ENCODE data around the gene CD109. TPM values are rescaled to one million over a fixed set of nuclear protein-coding genes. Genes with fewer than 3 reads are reported as not detected.

Gene CD109
- total RNA-seq, 1 experiment from 2014 or later, result 19.1 TPM

GRCh38 chr6:73790574-73790973, 94.6 kb downstream of the CD109 start:
- BruUV-seq (replicated peaks), result no TSS peak
- H3K9me3 ChIP-seq (ENCODE audit: low read length), result no peaks in the 10 kb centered on the region
- H3K9me2 ChIP-seq (replicated peaks; ENCODE audit: low read length), result no peaks in the 10 kb centered on the region
- peaks cover 13% of the 10 kb centered on the region for H3K4me1 ChIP-seq (ENCODE audit: insufficient read depth, low read length)
- no peak overlapping the region for H3K9ac ChIP-seq (ENCODE audit: low read length)
- no peak for DNase-seq
- H3K4me3 ChIP-seq (ENCODE audit: low read length), result no peak overlapping the region
- no peak overlapping the region for H3K27ac ChIP-seq (ENCODE audit: low read length)
- H3K27me3 ChIP-seq (ENCODE audit: low read length), result no peaks in the 10 kb centered on the region
- TF ChIP-seq CTCF (conservative IDR thresholded peaks at IDR 0.05; ENCODE audit: low read depth, low read length), result no peak
- no peak for TF ChIP-seq EZH2phosphoT487 (IDR thresholded peaks at IDR 0.05; ENCODE audit: borderline replicate concordance, low read length)
- no peak for TF ChIP-seq EZH2 (IDR thresholded peaks at IDR 0.05; ENCODE audit: low read length, unreplicated experiment)
- no peaks in the 10 kb centered on the region; the same call in 1 of the 2 replicates for H3K36me3 ChIP-seq (ENCODE audit: low read depth, low read length)
- intact Hi-C loops (cut with micrococcal nuclease), result no loop called here
- ChIA-PET POLR2A (ENCODE audit: unreplicated experiment) (no interaction called here), CTCF (no interaction called here)
- H4K20me1 ChIP-seq (ENCODE audit: low read length), result no peaks in the 10 kb centered on the region
- H3F3A ChIP-seq (ENCODE audit: low read length, unreplicated experiment), result no peaks in the 10 kb centered on the region
- ATAC-seq, result no peak
- no peak overlapping the region for H3K4me2 ChIP-seq (ENCODE audit: low read length)
- H3K79me2 ChIP-seq (ENCODE audit: low read length), result no peaks in the 10 kb centered on the region
- no peak overlapping the region for H2AFZ ChIP-seq (ENCODE audit: low read length)

GRCh38 chr6:73791336-73791735, 95.3 kb downstream of the CD109 start:
- H3F3A ChIP-seq (ENCODE audit: low read length, unreplicated experiment), result no peaks in the 10 kb centered on the region
- H3K4me2 ChIP-seq (ENCODE audit: low read length), result no peak overlapping the region
- TF ChIP-seq EZH2phosphoT487 (IDR thresholded peaks at IDR 0.05; ENCODE audit: borderline replicate concordance, low read length) (no peak), EZH2 (IDR thresholded peaks at IDR 0.05; ENCODE audit: low read length, unreplicated experiment) (no peak), CTCF (conservative IDR thresholded peaks at IDR 0.05; ENCODE audit: low read depth, low read length) (no peak)
- ChIA-PET POLR2A (ENCODE audit: unreplicated experiment) (no interaction called here), CTCF (no interaction called here)
- H3K9me3 ChIP-seq (ENCODE audit: low read length), result no peaks in the 10 kb centered on the region
- H3K27me3 ChIP-seq (ENCODE audit: low read length), result no peaks in the 10 kb centered on the region
- no peak overlapping the region for H3K9ac ChIP-seq (ENCODE audit: low read length)
- no peaks in the 10 kb centered on the region for H3K9me2 ChIP-seq (replicated peaks; ENCODE audit: low read length)
- H3K4me1 ChIP-seq (ENCODE audit: insufficient read depth, low read length), result peaks cover 13% of the 10 kb centered on the region
- no peak overlapping the region for H3K27ac ChIP-seq (ENCODE audit: low read length)
- no peak for ATAC-seq
- no peaks in the 10 kb centered on the region for H4K20me1 ChIP-seq (ENCODE audit: low read length)
- no peaks in the 10 kb centered on the region; the same call in 1 of the 2 replicates for H3K36me3 ChIP-seq (ENCODE audit: low read depth, low read length)
- H3K4me3 ChIP-seq (ENCODE audit: low read length), result no peak overlapping the region
- no peaks in the 10 kb centered on the region for H3K79me2 ChIP-seq (ENCODE audit: low read length)
- H2AFZ ChIP-seq (ENCODE audit: low read length), result no peak overlapping the region
- no peak for DNase-seq
- BruUV-seq (replicated peaks), result no TSS peak
- intact Hi-C loops (cut with micrococcal nuclease), result no loop called here

- H3K27me3 ChIP-seq (ENCODE audit: low read length), result no peaks in the 10 kb centered on the region
- no peak overlapping the region for H3K4me3 ChIP-seq (ENCODE audit: low read length)
- H3K9me3 ChIP-seq (ENCODE audit: low read length), result no peaks in the 10 kb centered on the region
- no peaks in the 10 kb centered on the region for H3K79me2 ChIP-seq (ENCODE audit: low read length)
- no peak overlapping the region for H3K4me2 ChIP-seq (ENCODE audit: low read length)
- H3K9ac ChIP-seq (ENCODE audit: low read length), result no peak overlapping the region
- peaks cover 8% of the 10 kb centered on the region for H3K4me1 ChIP-seq (ENCODE audit: insufficient read depth, low read length)
- no peak overlapping the region for H2AFZ ChIP-seq (ENCODE audit: low read length)
- ATAC-seq, result no peak
- ChIA-PET CTCF (no interaction called here), POLR2A (ENCODE audit: unreplicated experiment) (no interaction called here)
- H3K36me3 ChIP-seq (ENCODE audit: low read depth, low read length), result no peaks in the 10 kb centered on the region; the same call in 1 of the 2 replicates
- DNase-seq, result no peak
- H3K9me2 ChIP-seq (replicated peaks; ENCODE audit: low read length), result no peaks in the 10 kb centered on the region
- no peak overlapping the region for H3K27ac ChIP-seq (ENCODE audit: low read length)
- H4K20me1 ChIP-seq (ENCODE audit: low read length), result no peaks in the 10 kb centered on the region
- no TSS peak for BruUV-seq (replicated peaks)
- H3F3A ChIP-seq (ENCODE audit: low read length, unreplicated experiment), result no peaks in the 10 kb centered on the region
- intact Hi-C loops (cut with micrococcal nuclease), result no loop called here
- TF ChIP-seq EZH2phosphoT487 (IDR thresholded peaks at IDR 0.05; ENCODE audit: borderline replicate concordance, low read length) (no peak), CTCF (conservative IDR thresholded peaks at IDR 0.05; ENCODE audit: low read depth, low read length) (no peak), EZH2 (IDR thresholded peaks at IDR 0.05; ENCODE audit: low read length, unreplicated experiment) (no peak)
Observed at GRCh38 chr6:73792738-73793137, 96.7 kb downstream of the CD109 start.

All from PC-3 (cell line).